Suprapubic skin (tissue), 4 donors: ENCODE data around the gene SORCS1.

Experiments
- EP300 ChIP-seq: sonication (generic); formaldehyde crosslinking; IDR thresholded peaks from one replicate; pipeline ENCODE4 v1.6.1; 2017; ENCODE audit warnings: antibody characterized with exemption
- POLR2A ChIP-seq, 2 donors: fragments of 450-650 bp; IDR thresholded peaks; one replicate each; pipeline ENCODE4 v1.6.1; 2017; ENCODE audit warnings: antibody characterized with exemption in 2 of 2, mild to moderate bottlenecking in 2 of 2, moderate library complexity in 2 of 2
- POLR2AphosphoS5 ChIP-seq, 3 donors: sonication (generic); formaldehyde crosslinking; IDR thresholded peaks; one replicate each; pipeline ENCODE4 v1.6.1; 2017; ENCODE audit warnings: antibody characterized with exemption in 3 of 3
- TF ChIP-seq, protein P1 (sequence below), 2 donors: fragments of 200-600 bp in 1 of 2; fragments of 450-650 bp in 1 of 2; sonication (generic) in 1 of 2; IDR thresholded peaks; one replicate each; pipeline ENCODE4 v1.5.1; 2016 to 2019; ENCODE audit warnings: antibody characterized with exemption in 2 of 2, mild to moderate bottlenecking in 1 of 2, moderate library complexity in 1 of 2

DNA sequence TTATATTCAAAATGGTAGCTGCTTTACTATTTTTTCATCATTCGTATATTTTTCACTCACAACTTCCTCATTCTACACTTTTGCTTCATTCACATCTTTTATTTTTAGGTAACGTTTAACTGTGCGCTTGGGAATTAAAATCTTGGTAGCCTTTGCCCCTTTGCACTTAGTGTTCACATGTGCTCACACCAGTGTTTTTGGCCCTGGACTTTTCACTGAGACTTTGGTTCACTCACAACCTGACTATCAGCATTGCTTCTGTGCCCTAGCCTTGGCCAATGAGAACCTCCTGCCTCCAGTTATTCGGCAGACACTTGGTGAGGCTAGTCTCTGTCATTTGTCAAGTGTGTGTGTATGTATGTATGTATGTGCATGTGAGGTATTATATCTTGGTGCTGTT is 596.9 kb downstream of the SORCS1 start:
- TF ChIP-seq, protein P1, sequence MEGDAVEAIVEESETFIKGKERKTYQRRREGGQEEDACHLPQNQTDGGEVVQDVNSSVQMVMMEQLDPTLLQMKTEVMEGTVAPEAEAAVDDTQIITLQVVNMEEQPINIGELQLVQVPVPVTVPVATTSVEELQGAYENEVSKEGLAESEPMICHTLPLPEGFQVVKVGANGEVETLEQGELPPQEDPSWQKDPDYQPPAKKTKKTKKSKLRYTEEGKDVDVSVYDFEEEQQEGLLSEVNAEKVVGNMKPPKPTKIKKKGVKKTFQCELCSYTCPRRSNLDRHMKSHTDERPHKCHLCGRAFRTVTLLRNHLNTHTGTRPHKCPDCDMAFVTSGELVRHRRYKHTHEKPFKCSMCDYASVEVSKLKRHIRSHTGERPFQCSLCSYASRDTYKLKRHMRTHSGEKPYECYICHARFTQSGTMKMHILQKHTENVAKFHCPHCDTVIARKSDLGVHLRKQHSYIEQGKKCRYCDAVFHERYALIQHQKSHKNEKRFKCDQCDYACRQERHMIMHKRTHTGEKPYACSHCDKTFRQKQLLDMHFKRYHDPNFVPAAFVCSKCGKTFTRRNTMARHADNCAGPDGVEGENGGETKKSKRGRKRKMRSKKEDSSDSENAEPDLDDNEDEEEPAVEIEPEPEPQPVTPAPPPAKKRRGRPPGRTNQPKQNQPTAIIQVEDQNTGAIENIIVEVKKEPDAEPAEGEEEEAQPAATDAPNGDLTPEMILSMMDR (IDR thresholded peaks at IDR 0.05) = no peak
- TF ChIP-seq POLR2AphosphoS5 (IDR thresholded peaks at IDR 0.05) (no peak), POLR2A (IDR thresholded peaks at IDR 0.05) (no peak), EP300 (no peak)
